Stimulated activated CD4-positive, alpha-beta T cell treated with anti-CD3 and anti-CD28 coated beads, Interleukin-2, amount 100 ng/mL, for 4 hours (primary cell): ENCODE measurements around the gene LMF1.

Experiments used
- DNase-seq: peaks from one replicate; pipeline ENCODE4 v3.0.0-alpha.2; 2020; ENCODE audit warnings: low read depth

LMF1 gene

GRCh38 chr16:912684-913613, 57.8 kb downstream of the LMF1 start:
- no peak for DNase-seq

GRCh38 chr16:912322-912683, 58.5 kb downstream of the LMF1 start:
- DNase-seq = no peak

GRCh38 chr16:911604-912321, 59.0 kb downstream of the LMF1 start:
- DNase-seq = no peak

- DNase-seq = no peak
These were observed 59.7 kb downstream of the LMF1 start for GRCh38 chr16:911101-911500.

GRCh38 chr16:910181-910580, 60.6 kb downstream of the LMF1 start:
- no peak for DNase-seq

- no peak for DNase-seq
These were observed 61.3 kb downstream of the LMF1 start for GRCh38 chr16:909281-910000.

- DNase-seq = no peak
These were observed 62.1 kb downstream of the LMF1 start for GRCh38 chr16:908526-909155.

- no peak for DNase-seq
These were observed 62.9 kb downstream of the LMF1 start for GRCh38 chr16:907842-908241.

GRCh38 chr16:907361-907760, 63.4 kb downstream of the LMF1 start:
- DNase-seq = no peak

- no peak for DNase-seq
These were observed 64.5 kb downstream of the LMF1 start for GRCh38 chr16:906296-906695.

- DNase-seq = no peak
These were observed 68.8 kb downstream of the LMF1 start for GRCh38 chr16:901715-902601.

- no peak for DNase-seq
These were observed 69.6 kb downstream of the LMF1 start for GRCh38 chr16:901149-901548.

GRCh38 chr16:900211-900610, 70.6 kb downstream of the LMF1 start:
- DNase-seq = no peak

GRCh38 chr16:899683-900060, 71.1 kb downstream of the LMF1 start:
- DNase-seq = no peak

- DNase-seq = no peak
These were observed 71.8 kb downstream of the LMF1 start for GRCh38 chr16:898761-899682.

- no peak for DNase-seq
These were observed 72.6 kb downstream of the LMF1 start for GRCh38 chr16:898216-898615.

- DNase-seq = no peak
These were observed 73.1 kb downstream of the LMF1 start for GRCh38 chr16:897701-898100.

GRCh38 chr16:897200-897543, 73.6 kb downstream of the LMF1 start:
- no peak for DNase-seq

GRCh38 chr16:896261-897199, 74.3 kb downstream of the LMF1 start:
- DNase-seq = no peak
